HL-60/S4 (cell line): ENCODE results near the gene KAT2A.

ENCODE experiments used
- in situ Hi-C: fragments of 300-500 bp; cut with MboI; formaldehyde crosslinking; loops from 2 replicates; pipeline ENCODE4 v1.14.3; 2022; ENCODE audit warnings: low sequenced_read_pairs

KAT2A gene

DNA sequence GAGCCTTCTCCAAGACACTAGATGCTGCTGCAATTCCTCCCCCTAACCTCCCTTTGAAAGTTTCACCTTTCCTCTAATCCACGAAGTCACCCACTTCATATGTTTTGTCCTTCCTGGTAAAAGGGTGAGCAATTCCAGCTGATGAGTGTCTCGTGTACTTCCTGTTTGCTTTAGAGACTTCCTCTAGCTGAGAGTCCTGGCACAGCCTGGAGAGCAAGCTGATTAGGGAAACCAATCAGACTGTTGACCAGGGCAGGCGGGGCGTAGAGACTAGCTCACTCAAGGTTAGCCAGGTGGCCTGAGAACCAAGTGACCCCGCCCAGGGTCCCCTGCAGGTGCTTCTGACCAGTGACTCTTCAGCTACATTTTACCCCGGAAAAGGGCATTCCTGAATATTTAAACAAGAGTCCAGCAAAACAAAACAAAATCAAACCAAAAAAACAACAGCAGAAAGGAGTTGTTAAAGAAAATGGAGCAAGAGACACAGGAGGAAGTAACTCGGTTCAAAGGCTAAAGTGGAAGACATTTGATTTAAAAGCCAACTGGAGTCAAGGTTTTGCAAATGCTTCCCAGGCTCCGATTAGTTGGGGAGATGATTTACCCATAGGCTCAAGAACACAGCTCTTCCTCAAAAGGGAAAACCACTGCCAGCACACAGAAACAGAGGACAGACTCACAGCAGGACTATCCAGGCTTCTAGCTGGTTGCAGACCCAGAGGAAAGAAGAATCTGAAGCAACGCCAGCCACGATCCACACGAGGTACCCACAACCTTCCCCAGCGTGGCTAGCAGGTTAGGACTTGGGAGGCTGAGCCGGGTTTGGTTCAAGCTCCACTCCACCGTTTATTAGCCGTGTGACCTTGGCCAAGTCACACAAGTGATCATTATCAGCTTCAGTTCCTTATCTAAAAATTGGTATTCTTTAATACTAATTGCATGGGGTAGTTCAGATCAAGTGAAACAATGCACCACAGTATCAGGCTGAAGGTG, 14.8 kb upstream of the KAT2A start:
- in situ Hi-C loops, result no loop called here

DNA sequence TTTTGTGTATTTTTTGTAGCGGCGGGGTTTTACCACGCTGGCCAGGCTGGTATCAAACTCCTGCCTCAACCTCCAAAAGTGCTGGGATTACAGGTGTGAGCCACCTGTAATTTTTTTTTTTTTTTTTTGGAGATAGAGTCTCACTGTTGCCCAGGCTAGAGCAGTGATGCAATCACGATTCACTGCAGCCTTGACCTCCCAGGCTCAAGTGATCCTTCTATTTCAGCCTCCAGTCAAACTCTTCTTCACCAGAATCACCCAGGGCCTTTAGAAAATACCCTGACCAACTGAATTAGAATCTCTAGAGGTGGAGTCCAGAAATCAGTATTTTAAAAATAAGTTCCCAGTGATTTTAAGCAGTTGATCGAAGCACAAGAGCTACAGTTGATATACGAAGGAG, 14.0 kb upstream of the KAT2A start:
- in situ Hi-C loops, result no loop called here

DNA sequence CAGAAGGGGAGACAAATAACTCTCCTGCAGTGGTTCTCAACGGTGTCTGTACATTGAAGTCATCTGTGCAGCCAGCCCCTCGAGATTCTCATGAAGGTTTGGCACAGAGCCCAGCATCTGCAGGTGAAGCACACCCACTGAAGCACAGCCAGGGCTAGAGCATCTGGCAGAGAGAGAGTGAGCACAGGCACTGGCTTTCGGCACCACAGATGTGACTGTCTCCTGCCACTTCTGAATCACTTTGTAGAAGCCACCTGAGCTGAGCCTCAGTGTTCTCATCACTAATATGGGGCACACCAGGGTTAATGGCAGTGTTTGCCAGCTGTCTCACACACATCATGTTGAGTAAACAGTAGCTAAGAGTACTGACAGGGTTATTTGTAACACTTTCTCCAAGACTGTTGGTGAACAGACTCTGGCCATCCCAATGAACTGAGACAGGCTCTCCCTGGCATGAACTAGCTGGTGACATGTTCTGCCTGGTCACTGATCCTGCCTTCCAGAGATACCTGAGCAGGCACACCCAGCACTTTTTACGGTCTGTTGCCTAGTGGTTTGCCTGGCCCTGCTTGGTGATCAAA, 12.4 kb upstream of the KAT2A start:
- in situ Hi-C loops, result no loop called here

DNA sequence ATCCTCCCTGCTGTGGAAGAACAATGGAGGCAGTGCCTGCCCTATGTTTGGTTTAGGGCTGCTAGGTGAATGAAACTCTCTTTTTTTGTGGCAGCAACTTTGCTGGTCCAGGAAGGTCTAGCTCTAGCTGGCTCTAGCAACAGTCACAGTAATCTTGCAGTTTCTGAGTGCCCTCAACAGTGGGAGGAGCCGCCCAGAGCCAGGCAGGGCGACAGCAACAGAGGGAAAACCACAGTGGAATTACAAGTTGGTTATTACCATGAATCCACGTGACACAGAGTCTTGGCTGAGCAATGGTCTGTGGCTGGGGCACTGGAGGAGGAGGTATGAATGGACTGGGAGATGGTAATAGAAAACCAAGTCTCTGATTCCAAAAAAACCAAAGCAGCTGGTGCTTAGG, 11.8 kb upstream of the KAT2A start:
- in situ Hi-C loops, result no loop called here

DNA sequence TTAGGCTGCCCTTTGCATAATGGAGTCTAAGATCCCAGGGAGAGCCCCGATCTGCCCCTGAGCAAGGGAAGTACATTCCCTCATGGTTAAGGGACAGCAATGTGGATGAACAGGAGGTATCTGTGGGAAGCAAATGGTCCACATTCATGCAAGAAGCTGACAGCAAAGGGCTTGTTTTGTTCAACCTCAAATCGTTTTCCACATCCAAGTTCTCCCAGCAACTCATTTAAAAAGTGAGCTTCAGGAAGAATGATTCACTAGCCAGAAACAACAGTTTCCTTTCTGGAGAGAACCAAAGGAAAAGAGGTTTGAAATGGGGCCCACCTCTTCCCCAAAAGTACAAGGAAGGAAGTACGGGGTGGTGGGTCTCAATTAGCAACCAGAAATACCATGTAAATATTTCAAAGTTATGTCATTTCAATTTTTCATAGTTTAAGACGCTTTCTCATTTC, 10.8 kb upstream of the KAT2A start:
- in situ Hi-C loops, result no loop called here

DNA sequence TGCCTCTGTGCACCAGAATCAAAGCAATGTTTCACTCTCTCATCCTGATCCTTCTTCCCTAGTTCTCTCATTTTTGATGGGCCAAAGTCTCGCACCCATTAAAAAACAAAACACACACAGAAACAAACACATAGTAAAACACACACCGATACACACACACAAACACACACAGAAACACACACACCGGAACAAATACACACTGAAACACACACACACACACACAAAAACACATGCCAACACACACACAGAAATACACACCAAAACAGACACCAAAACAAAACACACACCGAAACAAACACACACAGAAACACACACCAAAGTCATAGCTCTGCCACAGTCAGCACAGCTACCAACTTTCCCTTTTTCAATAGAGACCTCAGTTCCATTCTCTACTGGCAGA, 10.1 kb upstream of the KAT2A start:
- in situ Hi-C loops, result no loop called here

DNA sequence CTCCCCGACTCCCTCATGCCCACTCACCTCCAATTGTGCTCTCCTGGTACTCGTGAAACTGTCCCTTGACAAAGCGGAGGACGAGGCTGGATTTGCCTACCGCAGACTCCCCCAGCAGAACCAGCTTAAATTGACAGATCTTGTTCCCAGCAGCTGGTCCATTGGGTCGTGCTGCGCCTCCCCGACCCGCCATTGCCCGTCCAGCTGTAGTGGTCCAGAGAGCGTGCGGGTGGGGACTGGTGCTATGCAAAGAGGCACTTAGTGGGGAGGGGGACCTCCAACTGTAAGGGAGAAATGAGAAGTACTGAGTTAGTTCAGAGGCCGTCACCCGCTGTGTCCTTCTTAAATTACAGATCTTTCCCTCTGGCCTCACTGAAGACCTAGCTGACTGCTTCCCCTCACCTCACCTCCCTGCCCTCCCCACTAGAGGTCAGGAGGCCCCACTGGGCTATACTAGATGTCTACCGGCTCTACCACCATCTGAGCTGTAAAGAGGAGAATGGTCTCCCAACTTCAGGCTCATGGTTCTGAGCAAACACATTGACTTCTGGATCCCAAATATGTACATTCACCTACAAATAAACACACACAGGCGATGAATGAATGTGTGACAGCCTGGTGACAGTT, 9.3 kb upstream of the KAT2A start:
- in situ Hi-C loops, result no loop called here

DNA sequence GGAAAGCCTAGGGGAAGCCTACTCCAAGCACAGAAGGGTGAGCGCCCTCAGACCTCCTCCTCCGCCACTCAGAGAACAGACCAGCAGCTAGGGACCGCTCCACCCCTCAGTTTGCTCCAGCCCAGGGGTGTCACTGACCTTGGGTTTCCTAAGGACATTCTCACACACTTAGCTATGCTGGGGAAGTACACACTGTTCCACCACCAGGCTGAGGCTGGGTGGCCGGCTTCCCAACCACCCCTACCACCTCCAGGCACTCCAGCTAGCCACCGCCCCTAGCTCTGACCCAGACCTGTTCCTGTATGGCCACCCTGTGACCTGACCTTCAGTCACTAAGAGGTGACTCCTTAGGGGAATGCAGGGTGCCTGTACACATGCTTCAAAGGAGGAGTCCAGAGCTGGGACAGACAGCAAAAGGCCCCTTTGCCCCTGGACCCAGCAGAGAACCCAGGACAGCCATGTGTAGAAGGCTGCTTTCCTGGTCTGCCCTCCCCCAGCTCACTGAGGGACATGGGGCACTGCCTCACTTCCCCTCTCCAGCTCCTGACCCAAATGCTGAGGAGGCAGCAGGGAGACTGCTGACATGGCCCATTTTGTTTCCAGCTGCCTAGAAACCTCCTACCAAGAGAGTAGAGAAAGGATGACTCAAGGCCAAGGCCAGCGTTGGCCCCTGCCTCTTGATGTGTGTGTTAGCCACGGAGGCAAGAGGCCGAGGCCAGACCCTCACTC, 8.1 kb upstream of the KAT2A start:
- in situ Hi-C loops, result no loop called here

DNA sequence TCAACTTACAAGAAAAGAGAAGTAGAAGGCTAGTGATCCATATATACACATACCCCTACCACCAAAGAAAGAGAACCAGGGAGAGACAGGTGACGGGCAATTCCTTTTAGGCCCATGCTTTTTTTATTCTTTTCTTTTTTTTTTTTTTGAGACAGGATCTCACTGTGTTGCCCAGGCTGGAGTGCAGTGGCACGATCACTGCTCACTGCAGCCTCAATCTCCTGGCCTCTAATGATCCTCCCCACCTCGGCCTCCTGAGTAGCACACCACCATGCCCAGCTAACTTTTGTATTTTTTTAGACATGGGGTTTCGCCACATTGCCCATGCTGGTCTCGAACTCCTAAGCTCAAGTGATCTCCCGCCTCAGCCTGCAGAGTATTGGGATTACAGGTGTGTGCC, 6.2 kb upstream of the KAT2A start:
- in situ Hi-C loops, result no loop called here

DNA sequence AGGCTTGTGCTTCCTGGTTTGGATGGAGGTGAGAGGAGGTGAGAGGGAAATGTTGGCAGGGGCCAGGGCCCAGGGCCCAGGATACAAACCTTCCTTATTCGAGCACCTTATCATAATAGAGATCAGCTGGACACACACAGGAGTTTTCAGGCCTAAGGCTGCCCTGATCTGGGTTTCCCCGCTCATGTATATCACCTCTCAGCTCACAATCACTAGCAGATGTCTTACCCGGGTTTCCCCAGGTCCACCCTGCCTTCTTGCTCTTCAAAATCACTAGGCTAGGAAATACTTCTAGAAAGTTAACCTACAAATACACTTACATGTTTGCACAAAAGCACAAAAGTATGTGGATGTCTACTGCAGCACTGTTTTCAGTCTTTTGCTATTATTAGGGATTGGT, 5.7 kb upstream of the KAT2A start:
- in situ Hi-C loops, result no loop called here

DNA sequence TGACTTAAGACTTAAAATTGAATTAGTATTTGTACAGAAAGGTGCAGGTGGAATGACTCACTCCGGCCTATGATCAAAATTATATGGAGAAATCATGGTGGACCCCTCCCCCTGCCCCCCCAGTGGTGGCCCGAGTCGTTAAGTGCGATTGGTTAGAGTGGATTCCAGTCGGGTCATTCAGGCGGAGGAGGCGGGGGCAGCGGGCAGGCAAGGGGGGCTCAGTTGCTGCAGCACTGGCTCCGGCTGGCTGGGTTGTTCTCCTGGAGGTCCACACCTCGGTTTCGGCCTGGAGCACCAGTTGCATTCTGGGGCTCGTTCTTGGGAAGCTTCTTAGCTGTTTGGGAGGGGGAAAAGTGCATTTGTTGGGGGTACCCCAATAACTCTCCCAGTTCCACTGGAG, 4.4 kb upstream of the KAT2A start:
- in situ Hi-C loops, result no loop called here

DNA sequence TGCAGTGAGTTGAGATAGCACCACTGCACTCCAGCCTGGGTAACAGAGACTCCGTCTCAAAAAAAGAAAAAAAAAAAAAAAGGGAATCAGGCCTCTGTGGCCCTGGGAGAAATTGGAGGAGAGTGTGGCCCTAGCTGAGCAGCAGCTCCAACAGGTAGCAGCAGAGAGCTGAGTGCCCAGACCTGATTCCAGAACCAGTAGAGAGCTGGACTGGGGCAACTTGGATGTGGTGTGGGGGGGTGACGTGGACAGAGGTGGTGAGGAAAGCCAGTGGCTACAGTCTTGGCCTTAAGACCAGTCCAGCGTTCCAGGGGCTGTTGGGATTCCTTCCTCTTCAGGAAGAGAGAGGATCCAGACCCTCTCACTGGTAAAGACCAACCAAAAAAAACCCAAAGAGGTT, 3.1 kb upstream of the KAT2A start:
- in situ Hi-C loops, result no loop called here

DNA sequence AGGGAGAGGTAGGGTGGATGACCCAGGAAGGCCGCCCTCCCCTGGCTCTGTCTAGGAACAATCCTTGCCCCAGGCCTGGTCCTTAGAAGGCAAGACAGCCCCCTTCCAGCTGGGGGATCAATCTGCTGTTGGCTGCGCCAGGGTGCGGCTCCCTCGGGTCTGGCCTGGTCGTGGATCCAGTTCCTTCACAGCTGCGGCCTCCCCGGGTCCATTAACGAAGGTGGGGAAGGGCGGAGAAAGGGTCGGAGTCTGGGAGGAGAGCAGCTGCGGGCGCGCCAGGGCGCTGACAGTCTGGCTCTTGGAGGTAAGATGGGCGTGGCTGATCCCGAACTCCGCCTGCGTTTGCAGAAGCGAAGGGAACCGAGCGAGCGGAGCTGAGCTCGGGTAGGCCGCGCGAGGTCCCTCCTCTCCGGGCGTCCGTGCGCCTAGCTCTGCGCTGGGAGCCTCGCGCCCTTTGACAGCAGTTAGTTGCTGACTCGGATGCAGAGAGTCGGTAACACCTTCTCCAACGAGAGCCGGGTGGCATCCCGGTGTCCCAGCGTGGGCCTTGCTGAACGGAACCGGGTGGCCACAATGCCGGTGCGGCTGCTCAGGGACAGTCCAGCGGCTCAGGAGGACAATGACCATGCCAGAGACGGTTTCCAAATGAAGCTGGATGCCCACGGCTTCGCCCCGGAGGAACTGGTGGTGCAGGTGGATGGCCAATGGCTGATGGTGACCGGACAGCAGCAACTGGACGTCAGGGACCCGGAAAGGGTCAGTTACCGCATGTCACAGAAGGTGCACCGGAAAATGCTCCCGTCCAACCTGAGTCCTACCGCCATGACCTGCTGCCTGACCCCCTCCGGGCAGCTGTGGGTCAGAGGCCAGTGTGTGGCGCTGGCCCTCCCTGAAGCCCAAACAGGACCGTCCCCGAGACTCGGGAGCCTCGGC, 1.5 kb upstream of the KAT2A start, which contains the start of gene HSPB9:
Gene HSPB9, plus strand, starts transcription at position 434 of the 933 bp plus-strand sequence. Its CDS starts 47 bp downstream, at position 481.
- in situ Hi-C loops, result no loop called here

DNA sequence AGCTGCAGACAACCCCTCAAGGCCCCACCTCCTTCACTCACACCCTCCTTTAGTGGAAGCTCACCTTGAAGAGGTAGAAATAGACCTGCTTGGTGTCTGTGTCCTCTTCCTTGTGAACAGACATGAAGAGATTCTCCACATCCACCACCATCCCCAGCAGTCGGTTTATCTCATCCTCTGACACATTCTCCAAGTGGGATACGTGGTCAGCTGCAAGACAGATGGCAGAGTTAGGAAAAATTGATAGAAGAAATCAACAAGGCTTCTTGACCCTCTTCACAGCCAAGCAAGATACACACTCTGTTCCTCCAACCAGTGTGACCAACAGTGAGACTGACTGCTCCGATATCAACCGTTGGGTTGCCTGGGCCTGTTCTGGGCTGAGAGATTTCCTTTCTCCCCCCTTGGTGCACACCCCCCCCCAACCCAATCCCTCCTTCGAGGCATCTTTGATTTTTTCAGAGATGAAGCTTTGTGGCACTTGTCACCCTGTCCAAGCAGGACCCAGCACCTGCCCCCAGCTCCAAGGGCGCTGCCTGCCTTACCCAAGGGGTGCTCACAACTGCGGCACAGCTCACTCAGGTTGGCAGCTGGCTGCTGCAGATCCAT, 902 bp downstream of the KAT2A start:
- in situ Hi-C loops, result no loop called here

DNA sequence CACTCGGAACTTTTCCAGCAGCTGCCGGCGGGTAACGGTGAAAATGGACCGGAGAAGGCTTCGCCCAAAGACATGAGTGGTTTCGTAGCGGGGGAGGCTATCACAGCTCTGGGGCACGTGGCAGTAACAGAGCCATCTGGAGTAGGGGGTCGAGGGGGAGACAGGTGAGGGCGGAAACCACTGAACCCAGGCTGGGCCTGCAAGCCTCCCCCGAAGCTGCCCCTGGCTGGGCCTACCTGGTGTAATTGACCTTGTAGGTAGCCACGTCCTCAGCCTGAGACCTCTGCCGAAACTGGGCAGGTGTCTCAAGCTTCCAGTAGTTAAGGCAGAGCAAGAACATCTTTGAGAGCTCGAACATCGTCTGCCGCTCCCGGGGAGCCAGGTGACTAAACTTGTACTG, 1.9 kb downstream of the KAT2A start:
- in situ Hi-C loops, result no loop called here

DNA sequence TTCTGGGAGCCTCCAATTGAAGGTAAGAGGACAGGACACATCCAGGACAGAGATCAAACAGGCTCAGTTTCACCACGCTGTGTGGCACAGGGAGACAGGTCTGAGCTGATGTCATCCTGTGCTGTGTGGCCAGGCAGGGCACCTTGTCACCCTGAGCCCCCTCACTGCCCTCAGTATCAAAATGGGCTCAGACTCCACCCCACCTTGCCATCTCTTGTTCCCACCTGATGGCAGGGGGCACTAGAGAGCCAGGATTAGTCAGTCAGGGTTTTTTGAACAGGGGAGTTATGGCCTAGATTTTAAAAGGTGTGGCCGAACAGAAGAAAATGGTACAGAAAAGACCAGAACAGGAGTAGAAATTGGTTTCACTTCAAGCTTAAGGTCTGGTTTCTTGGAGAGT, 2.6 kb downstream of the KAT2A start:
- in situ Hi-C loops, result no loop called here

DNA sequence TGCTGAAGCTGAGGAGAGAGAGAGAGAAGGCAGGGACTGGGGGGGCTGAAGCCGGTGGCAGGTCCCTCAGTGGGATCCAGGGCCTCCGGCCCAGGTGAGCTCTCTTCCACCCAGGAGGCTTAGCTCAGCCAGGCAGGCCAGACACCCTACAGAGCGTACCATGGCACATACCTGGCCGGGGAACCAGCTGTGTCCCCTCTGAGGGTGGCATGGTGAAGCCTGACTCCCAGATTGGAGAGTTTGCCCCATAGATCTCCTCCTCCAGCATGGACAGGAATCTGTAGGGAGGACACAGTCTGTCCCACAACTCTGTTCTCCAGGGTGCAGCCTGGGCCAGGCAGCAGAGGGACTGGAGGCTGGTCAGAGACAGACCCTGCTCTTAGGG, 3.0 kb downstream of the KAT2A start:
- in situ Hi-C loops, result no loop called here

DNA sequence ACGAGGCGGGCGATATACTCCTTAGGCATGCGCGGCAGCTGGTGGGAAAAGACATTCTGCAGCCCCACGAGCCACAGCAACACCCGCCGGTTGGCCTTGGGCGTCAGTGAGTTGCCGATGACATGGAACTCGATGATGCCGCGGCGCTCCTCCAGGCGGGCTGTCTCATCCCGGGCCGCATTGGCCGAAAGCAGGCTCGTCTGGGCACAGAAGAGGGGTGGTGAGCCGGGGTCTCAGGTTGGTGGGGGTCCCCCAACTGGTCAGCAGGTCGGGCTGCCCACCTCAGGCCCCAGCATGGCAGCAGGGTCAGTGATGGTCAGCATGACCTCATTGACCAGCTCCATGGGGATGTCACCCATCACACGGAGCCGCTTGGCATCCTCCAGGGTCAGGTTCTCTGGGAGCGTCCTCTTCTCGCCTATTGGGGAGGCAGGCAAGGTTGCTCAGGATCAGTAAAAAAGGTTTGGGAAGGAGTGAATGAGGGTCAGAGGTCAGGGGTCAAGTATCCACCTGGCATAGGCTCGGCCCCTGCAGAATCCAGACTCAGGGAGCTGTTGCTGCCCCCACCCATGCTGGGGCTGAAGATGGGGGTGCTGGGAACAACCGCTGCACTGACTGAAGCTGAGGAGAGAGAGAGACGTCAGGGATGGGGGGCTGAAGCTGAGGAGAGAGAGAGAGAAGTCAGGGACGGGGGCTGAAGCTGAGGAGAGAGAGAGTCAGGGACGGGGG, 3.6 kb downstream of the KAT2A start:
- in situ Hi-C loops, result no loop called here
